DND-41 (cell line): ENCODE measurements around the gene NELL2.

Experiments
- ATAC-seq: fragments of 200-7000 bp; cut with Tn5 transposase; 3 replicates; pipeline ENCODE4 v1.9.1; 2021; ENCODE audit warnings: low read depth; ENCODE audit not compliant: insufficient read depth
- DNase-seq: peaks from one replicate; pipeline ENCODE4 v3.0.0-alpha.2; 2020
- H2AFZ ChIP-seq: 2 replicates; pipeline ENCODE4 v1.6.0; 2012; ENCODE audit warnings: low read depth, low read length
- H3K27ac ChIP-seq: 2 replicates; pipeline ENCODE4 v1.5.1; 2012; ENCODE audit warnings: low read length, inconsistent platforms
- H3K27me3 ChIP-seq: fragments of 200-600 bp; sonication (generic); 2 replicates; pipeline ENCODE4 v1.6.0; 2012; ENCODE audit warnings: low read length, mild to moderate bottlenecking, inconsistent platforms; ENCODE audit not compliant: insufficient read depth, poor library complexity
- H3K36me3 ChIP-seq: 2 replicates; pipeline ENCODE4 v1.5.1; 2012; ENCODE audit warnings: low read length, inconsistent platforms; ENCODE audit not compliant: insufficient read depth
- H3K4me1 ChIP-seq: 2 replicates; pipeline ENCODE4 v1.5.1; 2012; ENCODE audit warnings: mild to moderate bottlenecking, low read length; ENCODE audit not compliant: insufficient read depth
- H3K4me2 ChIP-seq: 2 replicates; pipeline ENCODE4 v1.6.0; 2012; ENCODE audit warnings: mild to moderate bottlenecking, moderate library complexity, low read length, inconsistent platforms; ENCODE audit not compliant: insufficient read depth
- H3K4me3 ChIP-seq, 2 experiments: fragments of 200-600 bp in 1 of 2; shearing (Covaris generic) in 1 of 2; 2 replicates each; pipeline ENCODE4 v1.5.1; 2012 to 2016; ENCODE audit warnings: inconsistent platforms in 2 of 2, low read length in 2 of 2, mild to moderate bottlenecking in 2 of 2, low read depth in 1 of 2, moderate library complexity in 1 of 2
- H3K79me2 ChIP-seq: 2 replicates; pipeline ENCODE4 v1.6.0; 2012; ENCODE audit warnings: low read length, inconsistent platforms; ENCODE audit not compliant: insufficient read depth
- H3K9ac ChIP-seq: 2 replicates; pipeline ENCODE4 v1.6.0; 2012; ENCODE audit warnings: low read depth, mild to moderate bottlenecking, inconsistent platforms, low read length, moderate library complexity
- H3K9me3 ChIP-seq: 2 replicates; pipeline ENCODE4 v1.5.1; 2012; ENCODE audit warnings: low read length, moderate library complexity, mild to moderate bottlenecking, inconsistent platforms; ENCODE audit not compliant: insufficient read depth, severe bottlenecking
- H4K20me1 ChIP-seq: 2 replicates; pipeline ENCODE4 v1.6.0; 2012; ENCODE audit warnings: low read length; ENCODE audit not compliant: insufficient read depth
- CTCF ChIP-seq: IDR thresholded peaks from 2 replicates; pipeline ENCODE4 v1.5.1; 2012; ENCODE audit warnings: borderline replicate concordance, low read length, moderate library complexity, mild to moderate bottlenecking; ENCODE audit not compliant: poor library complexity, severe bottlenecking; ENCODE audit errors: extremely low read depth
- EZH2 ChIP-seq: IDR thresholded peaks from 3 replicates; pipeline ENCODE4 v1.6.1; 2012; ENCODE audit warnings: borderline replicate concordance, low read depth, mild to moderate bottlenecking, moderate library complexity, low read length, inconsistent platforms; ENCODE audit not compliant: severe bottlenecking

The NELL2 gene

GRCh38 chr12:44551631-44552030 lies 324.5 kb downstream of the NELL2 start:
- Histone ChIP-seq H3K79me2 (no peaks in the 10 kb centered on the region), H3K27me3 (no peaks in the 10 kb centered on the region), H3K36me3 (no peaks in the 10 kb centered on the region), H3K4me3 (no peak overlapping the region), H2AFZ (no peak overlapping the region), H3K27ac (no peak overlapping the region), H3K4me1 (no peaks in the 10 kb centered on the region), H3K9ac (no peak overlapping the region), H3K9me3 (no peaks in the 10 kb centered on the region), H3K4me2 (no peak overlapping the region), H4K20me1 (no peaks in the 10 kb centered on the region)
- DNase-seq (no peak), ATAC-seq (no peak)
- TF ChIP-seq CTCF = no peak
- no peak for TF ChIP-seq EZH2

- no peak for ATAC-seq
- H3K9me3 ChIP-seq = no peaks in the 10 kb centered on the region
- DNase-seq = no peak
- H3K4me3 ChIP-seq = no peak overlapping the region
- H3K9ac ChIP-seq = no peak overlapping the region
- H3K4me1 ChIP-seq = no peaks in the 10 kb centered on the region
- H4K20me1 ChIP-seq = no peaks in the 10 kb centered on the region
- H2AFZ ChIP-seq = no peak overlapping the region
- H3K27me3 ChIP-seq = no peaks in the 10 kb centered on the region
- TF ChIP-seq EZH2 (no peak), CTCF (no peak)
- H3K79me2 ChIP-seq = no peaks in the 10 kb centered on the region
- no peak overlapping the region for H3K4me2 ChIP-seq
- no peak overlapping the region for H3K27ac ChIP-seq
- H3K36me3 ChIP-seq = no peaks in the 10 kb centered on the region
Observed at GRCh38 chr12:44550377-44550776, 325.7 kb downstream of the NELL2 start.

GRCh38 chr12:44546060-44546459 lies 330.1 kb downstream of the NELL2 start:
- TF ChIP-seq EZH2 = no peak
- TF ChIP-seq CTCF = no peak
- no peak overlapping the region for H2AFZ ChIP-seq
- H3K4me1 ChIP-seq = no peaks in the 10 kb centered on the region
- H3K9me3 ChIP-seq = no peaks in the 10 kb centered on the region
- H3K79me2 ChIP-seq = no peaks in the 10 kb centered on the region
- ATAC-seq (no peak), DNase-seq (no peak)
- H3K4me2 ChIP-seq = no peak overlapping the region
- H3K27ac ChIP-seq = no peak overlapping the region
- no peak overlapping the region for H3K9ac ChIP-seq
- no peaks in the 10 kb centered on the region for H3K27me3 ChIP-seq
- H4K20me1 ChIP-seq = no peaks in the 10 kb centered on the region
- no peak overlapping the region for H3K4me3 ChIP-seq
- H3K36me3 ChIP-seq = no peaks in the 10 kb centered on the region

GRCh38 chr12:44544018-44544417 lies 332.1 kb downstream of the NELL2 start:
- Histone ChIP-seq H4K20me1 (no peaks in the 10 kb centered on the region), H3K27ac (no peak overlapping the region), H3K4me1 (no peaks in the 10 kb centered on the region), H3K79me2 (no peaks in the 10 kb centered on the region), H3K4me2 (no peak overlapping the region), H3K36me3 (no peaks in the 10 kb centered on the region), H3K27me3 (no peaks in the 10 kb centered on the region), H3K9ac (no peak overlapping the region), H3K9me3 (no peaks in the 10 kb centered on the region), H2AFZ (no peak overlapping the region), H3K4me3 (no peak overlapping the region)
- no peak for DNase-seq
- ATAC-seq = no peak
- TF ChIP-seq CTCF (no peak), EZH2 (no peak)
